Endothelial cell of umbilical vein (primary cell): ENCODE results near the gene HMGXB3. TPM values are rescaled to one million over a fixed set of nuclear protein-coding genes. Genes with fewer than 3 reads are reported as not detected.

Experiments
- BruUV-seq: library from RNA; stranded (reverse); fragments of 400-500 nt; replicated peaks from 2 replicates; lab custom pipeline; 2021; lab: Mats Ljungman, UMichigan
- CTCF ChIA-PET: fragments of 300-600, 350-600 bp; sonication (Branson Sonifier 250); formaldehyde crosslinking; loops from one replicate; lab custom pipeline; 2021; ENCODE audit warnings: antibody characterized with exemption, inconsistent platforms; lab: Charles Lee
- POLR2A ChIA-PET: fragments of 300-600, 350-600 bp; sonication (Branson Sonifier 250); formaldehyde crosslinking; loops from one replicate; lab custom pipeline; 2021; ENCODE audit warnings: antibody characterized with exemption, inconsistent platforms; lab: Charles Lee
- DNase-seq: peaks from one replicate; pipeline ENCODE4 v3.0.0-alpha.2; 2011; ENCODE audit warnings: low read depth, low spot score
- FAIRE-seq: peaks from 2 replicates; lab custom pipeline; 2011; peaks lifted over from hg19 to GRCh38; lab: Jason Lieb, UNC
- H2AFZ ChIP-seq: 2 replicates; pipeline ENCODE4 v1.6.0; 2012; ENCODE audit warnings: low read depth, low read length, control low read depth, inconsistent platforms
- H3K27ac ChIP-seq: 2 replicates; pipeline ENCODE4 v1.5.1; 2011; ENCODE audit warnings: low read depth, mild to moderate bottlenecking, control low read depth, low read length, moderate library complexity; ENCODE audit not compliant: insufficient read depth
- H3K27me3 ChIP-seq, 2 experiments: 2 replicates each; pipeline versions ENCODE4 v1.6.0 to v1.6.1; 2011; ENCODE audit warnings: low read length in 2 of 2, mixed read lengths in 1 of 2; ENCODE audit not compliant: control insufficient read depth in 2 of 2, insufficient read depth in 2 of 2
- H3K36me3 ChIP-seq, 2 experiments: 2 replicates in 1 of 2; 3 replicates in 1 of 2; pipeline ENCODE4 v1.5.1; 2011; ENCODE audit warnings: low read length in 2 of 2, mild to moderate bottlenecking in 1 of 2, moderate library complexity in 1 of 2; ENCODE audit not compliant: control insufficient read depth in 2 of 2, insufficient read depth in 2 of 2; ENCODE audit errors: extremely low read depth in 1 of 2
- H3K4me1 ChIP-seq: 3 replicates; pipeline ENCODE4 v1.5.1; 2011; ENCODE audit warnings: mild to moderate bottlenecking, low read length; ENCODE audit not compliant: control insufficient read depth, insufficient read depth; ENCODE audit errors: extremely low read depth
- H3K4me2 ChIP-seq: 2 replicates; pipeline ENCODE4 v1.6.1; 2011; ENCODE audit warnings: low read length, control low read depth, mixed read lengths; ENCODE audit not compliant: insufficient read depth
- H3K4me3 ChIP-seq, 3 experiments: fragments of 200-600 bp in 1 of 3; sonication (generic), shearing (Covaris generic) in 1 of 3; replicated peaks in 1 of 3; 2 replicates each; pipeline ENCODE4 v1.5.1; 2011 to 2016; ENCODE audit warnings: control low read depth in 3 of 3, low read length in 3 of 3, mild to moderate bottlenecking in 2 of 3, inconsistent platforms in 1 of 3, low read depth in 1 of 3, moderate library complexity in 1 of 3; ENCODE audit not compliant: insufficient read depth in 1 of 3
- H3K79me2 ChIP-seq: 2 replicates; pipeline ENCODE4 v1.6.0; 2012; ENCODE audit warnings: low read length, inconsistent platforms; ENCODE audit not compliant: control insufficient read depth, insufficient read depth
- H3K9ac ChIP-seq: replicated peaks from 2 replicates; pipeline ENCODE3; 2011; ENCODE audit warnings: low read length, control low read depth; ENCODE audit not compliant: insufficient read depth; ENCODE audit errors: extremely low read depth
- H3K9me1 ChIP-seq: replicated peaks from 3 replicates; pipeline ENCODE4 v1.6.0; 2011; ENCODE audit warnings: mild to moderate bottlenecking, low read length; ENCODE audit not compliant: control insufficient read depth, insufficient read depth; ENCODE audit errors: extremely low read depth
- H3K9me3 ChIP-seq: replicated peaks from 2 replicates; pipeline ENCODE4 v1.5.1; 2012; ENCODE audit warnings: low read length, inconsistent platforms; ENCODE audit not compliant: control insufficient read depth, insufficient read depth
- H4K20me1 ChIP-seq: replicated peaks from 2 replicates; pipeline ENCODE3; 2011; ENCODE audit warnings: mild to moderate bottlenecking, low read length; ENCODE audit not compliant: control insufficient read depth, insufficient read depth; ENCODE audit errors: extremely low read depth
- EZH2 ChIP-seq: IDR thresholded peaks from 2 replicates; pipeline ENCODE4 v1.6.1; 2012; ENCODE audit warnings: borderline replicate concordance, low read depth, mild to moderate bottlenecking, moderate library complexity, low read length, inconsistent platforms; ENCODE audit not compliant: severe bottlenecking
- FOS ChIP-seq: IDR thresholded peaks from 2 replicates; pipeline ENCODE4 v1.6.1; 2011; ENCODE audit warnings: mild to moderate bottlenecking, low read length, moderate library complexity, borderline replicate concordance; ENCODE audit not compliant: insufficient read depth
- GATA2 ChIP-seq: IDR thresholded peaks from 2 replicates; pipeline ENCODE4 v1.7.0; 2011; ENCODE audit warnings: low read depth, mild to moderate bottlenecking, moderate library complexity, mixed read lengths, low read length; ENCODE audit not compliant: insufficient read length, insufficient read depth
- JUN ChIP-seq: IDR thresholded peaks from 2 replicates; pipeline ENCODE4 v1.6.1; 2011; ENCODE audit warnings: borderline replicate concordance, low read depth; ENCODE audit not compliant: insufficient read length, insufficient read depth
- MYC ChIP-seq: IDR thresholded peaks from one replicate; pipeline ENCODE4 v1.6.1; 2011; ENCODE audit warnings: mild to moderate bottlenecking, low read depth, low read length
- POLR2A ChIP-seq: IDR thresholded peaks from 2 replicates; pipeline ENCODE4 v1.6.1; 2012; ENCODE audit warnings: low read depth, mild to moderate bottlenecking, control low read depth, low read length
- POLR2AphosphoS5 ChIP-seq: IDR thresholded peaks from 2 replicates; pipeline ENCODE4 v1.6.1; 2012; ENCODE audit warnings: low read depth, mild to moderate bottlenecking, control low read depth, low read length, moderate library complexity; ENCODE audit not compliant: insufficient read depth
- dilution Hi-C: fragments of 300-500 bp; cut with MboI; formaldehyde crosslinking; loops from one replicate; pipeline ENCODE4 v1.15.0; 2019; ENCODE audit warnings: low sequenced_read_pairs; ENCODE audit not compliant: extremely low pct_ligation_motif_present
- intact Hi-C: fragments of 100-400 bp; cut with micrococcal nuclease; formaldehyde crosslinking; loops from one replicate; pipeline ENCODE4 v1.10.0; 2022
- polyA plus RNA-seq, 4 experiments: library from polyadenylated mRNA; depleted of rRNA in 3 of 4; stranded (reverse) in 3 of 4; unstranded in 1 of 4; fragments of >200 nt; gene quantifications; 2 replicates each; pipeline versions ENCODE4 v1.2.1 to v1.2.3, GENCODE V29; 2011 to 2012; ENCODE audit warnings: missing spikeins in 1 of 4
- small RNA-seq: library from RNA; depleted of rRNA; stranded (forward); fragments of <200 nt; gene quantifications from one replicate; pipeline ENCODE3, GENCODE V24; 2012; ENCODE audit warnings: low replicate concordance, low read depth; ENCODE audit not compliant: insufficient read depth, insufficient read length
- total RNA-seq: library from RNA; stranded (reverse); gene quantifications from 2 replicates; pipeline ENCODE4 v1.2.3, GENCODE V29; 2021
- TF ChIP-seq, protein P1 (sequence below): IDR thresholded peaks from 2 replicates; pipeline ENCODE4 v1.6.1; 2011; ENCODE audit not compliant: insufficient read depth, insufficient read length
- TF ChIP-seq, protein P2 (sequence below), 2 donors: IDR thresholded peaks; 1 replicate in 1 of 2; 2 replicates in 1 of 2; pipeline ENCODE4 v1.5.1; 2011; ENCODE audit warnings: low read length in 2 of 2, mild to moderate bottlenecking in 2 of 2, moderate library complexity in 2 of 2, control low read depth in 1 of 2, inconsistent platforms in 1 of 2, low read depth in 1 of 2; ENCODE audit not compliant: insufficient read depth in 1 of 2; ENCODE audit errors: extremely low read depth in 1 of 2

Gene HMGXB3
- total and polyA plus RNA-seq, 2 donors (not counting 3 experiments of a cell fraction or from before 2014, with no cell fraction given), result 34.8 to 52.6 TPM

DNA sequence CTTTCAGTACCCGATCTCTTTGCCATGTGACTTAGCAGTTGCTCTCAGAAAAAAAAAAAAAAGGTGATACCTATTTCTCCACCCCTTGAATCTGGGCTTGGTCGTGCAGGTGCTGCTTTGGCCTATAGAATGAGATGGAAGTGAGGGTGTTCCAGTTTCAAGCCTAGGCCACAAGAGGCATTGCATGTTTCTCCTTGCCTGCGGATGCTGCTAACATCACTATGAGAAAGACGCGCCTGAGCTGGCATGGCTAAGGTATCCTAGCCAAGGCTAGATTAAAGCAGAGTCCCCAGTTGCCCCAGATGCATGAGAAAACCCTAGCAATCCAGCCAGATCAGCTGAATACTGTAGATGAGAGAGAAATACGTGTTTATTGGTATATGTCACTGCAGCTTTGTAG, 100.5 kb downstream of the HMGXB3 start:
- H3K36me3 ChIP-seq, result no peaks in the 10 kb centered on the region
- no peaks in the 10 kb centered on the region for H4K20me1 ChIP-seq
- no peaks in the 10 kb centered on the region for H3K79me2 ChIP-seq
- H3K4me2 ChIP-seq, result no peak overlapping the region
- TF ChIP-seq POLR2A, result no peak
- TF ChIP-seq, protein P1, sequence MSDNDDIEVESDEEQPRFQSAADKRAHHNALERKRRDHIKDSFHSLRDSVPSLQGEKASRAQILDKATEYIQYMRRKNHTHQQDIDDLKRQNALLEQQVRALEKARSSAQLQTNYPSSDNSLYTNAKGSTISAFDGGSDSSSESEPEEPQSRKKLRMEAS, result no peak
- TF ChIP-seq FOS, result no peak
- no peak for TF ChIP-seq JUN
- TF ChIP-seq POLR2AphosphoS5, result no peak
- TF ChIP-seq MYC, result no peak
- no peak for TF ChIP-seq GATA2
- TF ChIP-seq EZH2, result no peak
- TF ChIP-seq, protein P2, sequence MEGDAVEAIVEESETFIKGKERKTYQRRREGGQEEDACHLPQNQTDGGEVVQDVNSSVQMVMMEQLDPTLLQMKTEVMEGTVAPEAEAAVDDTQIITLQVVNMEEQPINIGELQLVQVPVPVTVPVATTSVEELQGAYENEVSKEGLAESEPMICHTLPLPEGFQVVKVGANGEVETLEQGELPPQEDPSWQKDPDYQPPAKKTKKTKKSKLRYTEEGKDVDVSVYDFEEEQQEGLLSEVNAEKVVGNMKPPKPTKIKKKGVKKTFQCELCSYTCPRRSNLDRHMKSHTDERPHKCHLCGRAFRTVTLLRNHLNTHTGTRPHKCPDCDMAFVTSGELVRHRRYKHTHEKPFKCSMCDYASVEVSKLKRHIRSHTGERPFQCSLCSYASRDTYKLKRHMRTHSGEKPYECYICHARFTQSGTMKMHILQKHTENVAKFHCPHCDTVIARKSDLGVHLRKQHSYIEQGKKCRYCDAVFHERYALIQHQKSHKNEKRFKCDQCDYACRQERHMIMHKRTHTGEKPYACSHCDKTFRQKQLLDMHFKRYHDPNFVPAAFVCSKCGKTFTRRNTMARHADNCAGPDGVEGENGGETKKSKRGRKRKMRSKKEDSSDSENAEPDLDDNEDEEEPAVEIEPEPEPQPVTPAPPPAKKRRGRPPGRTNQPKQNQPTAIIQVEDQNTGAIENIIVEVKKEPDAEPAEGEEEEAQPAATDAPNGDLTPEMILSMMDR (IDR thresholded peaks at IDR 0.05; ENCODE audit: extremely low read depth in 1 of 2, insufficient read depth in 1 of 2, low read depth in 1 of 2, low read length in 2 of 2), result no peak
- H3K4me1 ChIP-seq, result no peaks in the 10 kb centered on the region
- BruUV-seq, result no TSS peak
- no peaks in the 10 kb centered on the region for H3K9me1 ChIP-seq
- H3K4me3 ChIP-seq, result no peak overlapping the region
- no peaks in the 10 kb centered on the region for H3K9me3 ChIP-seq
- DNase-seq, result no peak
- no peak overlapping the region for H2AFZ ChIP-seq
- no peak overlapping the region for H3K9ac ChIP-seq
- intact Hi-C loops, result no loop called here
- H3K27me3 ChIP-seq, result peaks cover 2 to 12% of the 10 kb centered on the region in 2 experiments
- ChIA-PET CTCF (interaction anchor here (0.7 kb wide), 1 partner anchor 37 kb away, joined by 3 read pairs; no protein-coding TSS in a partner anchor), POLR2A (no interaction called here)
- H3K27ac ChIP-seq, result no peak overlapping the region
- dilution Hi-C loops, result no loop called here
- FAIRE-seq, result no peak

Small RNAs within 50 kb of the gene (small RNA-seq; reads per million reads assigned to genes)
- gene RF00019, result not detected

Other genes with a start within 250 kb of the HMGXB3 start
- gene PDE6A, start 55.9 kb upstream of the HMGXB3 start, total RNA-seq, result not detected in 2 replicates
- gene PDE6A, start 55.9 kb upstream of the HMGXB3 start, polyA plus RNA-seq, result not detected in 2 replicates
- gene SLC26A2, start 40.0 kb upstream of the HMGXB3 start, total RNA-seq, result 16.5 and 16.8 TPM in 2 replicates
- gene SLC26A2, start 40.0 kb upstream of the HMGXB3 start, polyA plus RNA-seq, result 5.0 and 5.9 TPM in 2 replicates
- gene TIGD6, start 85 bp upstream of the HMGXB3 start, total RNA-seq, result 3.6 and 4.1 TPM in 2 replicates
- gene TIGD6, start 85 bp upstream of the HMGXB3 start, polyA plus RNA-seq, result 5.0 and 5.4 TPM in 2 replicates
- gene CSF1R, start 85.8 kb downstream of the HMGXB3 start, total RNA-seq, result not detected in 2 replicates
- gene CSF1R, start 85.8 kb downstream of the HMGXB3 start, polyA plus RNA-seq, result not detected in 2 replicates
- 1.0 and 1.7 TPM in 2 replicates for gene PDGFRB, start 155.1 kb downstream of the HMGXB3 start, total RNA-seq
- gene PDGFRB, start 155.1 kb downstream of the HMGXB3 start, polyA plus RNA-seq, result 1.4 and 2.9 TPM in 2 replicates
- gene CDX1, start 166.0 kb downstream of the HMGXB3 start, total RNA-seq, result not detected in 2 replicates
- not detected in 2 replicates for gene CDX1, start 166.0 kb downstream of the HMGXB3 start, polyA plus RNA-seq
- gene SLC6A7, start 189.3 kb downstream of the HMGXB3 start, total RNA-seq, result not detected in 2 replicates
- not detected in 2 replicates for gene SLC6A7, start 189.3 kb downstream of the HMGXB3 start, polyA plus RNA-seq